GM23248 (cell line): ENCODE measurements around the gene C1QTNF6. TPM values are rescaled to one million over a fixed set of nuclear protein-coding genes. Genes with fewer than 3 reads are reported as not detected.

Source experiments
- DNase-seq: peaks from one replicate; pipeline ENCODE4 v3.0.0-alpha.2; 2015
- H2AFZ ChIP-seq: fragments of 200-600 bp; sonication (generic); 2 replicates; pipeline ENCODE4 v1.6.1; 2016; ENCODE audit warnings: antibody characterized with exemption
- H3F3A ChIP-seq: fragments of 200-600 bp; sonication (generic); 2 replicates; pipeline ENCODE4 v1.6.1; 2016; ENCODE audit warnings: mild to moderate bottlenecking, antibody characterized with exemption, mixed run types; ENCODE audit not compliant: insufficient read depth
- H3K27ac ChIP-seq: fragments of 200-600 bp; sonication (generic); 2 replicates; pipeline ENCODE4 v1.5.1; 2016; ENCODE audit warnings: mild to moderate bottlenecking
- H3K27me3 ChIP-seq: fragments of 200-600 bp; sonication (generic); replicated peaks from 2 replicates; pipeline ENCODE4 v1.6.1; 2016; ENCODE audit warnings: mild to moderate bottlenecking; ENCODE audit not compliant: insufficient read depth
- H3K36me3 ChIP-seq: fragments of 200-600 bp; sonication (generic); 2 replicates; pipeline ENCODE4 v1.6.1; 2016; ENCODE audit warnings: low read depth, mild to moderate bottlenecking
- H3K4me1 ChIP-seq: fragments of 200-600 bp; sonication (generic); 2 replicates; pipeline ENCODE4 v1.6.1; 2016; ENCODE audit warnings: mild to moderate bottlenecking; ENCODE audit not compliant: insufficient read depth
- H3K4me2 ChIP-seq: fragments of 200-600 bp; sonication (generic); one replicate; pipeline ENCODE4 v1.6.1; 2016; ENCODE audit warnings: mild to moderate bottlenecking; ENCODE audit not compliant: unreplicated experiment
- H3K4me3 ChIP-seq: fragments of 200-600 bp; sonication (generic); 2 replicates; pipeline ENCODE4 v1.5.1; 2016; ENCODE audit warnings: mild to moderate bottlenecking
- H3K79me2 ChIP-seq: fragments of 200-600 bp; sonication (generic); 2 replicates; pipeline ENCODE4 v1.6.1; 2016; ENCODE audit warnings: mild to moderate bottlenecking; ENCODE audit not compliant: insufficient read depth
- H3K9ac ChIP-seq: fragments of 200-600 bp; sonication (generic); 2 replicates; pipeline ENCODE4 v1.6.1; 2016; ENCODE audit warnings: mild to moderate bottlenecking
- H3K9me2 ChIP-seq: fragments of 200-600 bp; sonication (generic); 2 replicates; pipeline ENCODE4 v1.6.1; 2016; ENCODE audit warnings: mixed run types, mild to moderate bottlenecking, moderate library complexity; ENCODE audit not compliant: insufficient read depth
- H3K9me3 ChIP-seq: fragments of 200-600 bp; sonication (generic); one replicate; pipeline ENCODE4 v1.6.1; 2017; ENCODE audit warnings: low read depth
- H4K20me1 ChIP-seq: fragments of 200-600 bp; sonication (generic); 2 replicates; pipeline ENCODE4 v1.6.0; 2016; ENCODE audit not compliant: insufficient read depth
- EZH2 ChIP-seq: fragments of 200-600 bp; sonication (generic); IDR thresholded peaks from 2 replicates; pipeline ENCODE4 v1.6.1; 2018; ENCODE audit warnings: antibody characterized with exemption, mild to moderate bottlenecking; ENCODE audit not compliant: insufficient read depth, poor library complexity, severe bottlenecking
- EZH2phosphoT487 ChIP-seq: fragments of 200-600 bp; sonication (generic); IDR thresholded peaks from 2 replicates; pipeline ENCODE4 v1.6.1; 2018; ENCODE audit warnings: antibody characterized with exemption, moderate library complexity, mild to moderate bottlenecking, low read depth; ENCODE audit not compliant: insufficient read depth
- WGBS, 2 experiments: methylation state at CpG; one replicate each; pipeline ENCODE4 v1.1.6; 2015 to 2017; ENCODE audit warnings: low lambda C conversion rate in 2 of 2, low coverage in 1 of 2; ENCODE audit errors: missing lambda C conversion rate in 2 of 2; 5-methylcytosine and 5-hydroxymethylcytosine counted together
- in situ Hi-C: fragments of 300-500 bp; cut with MboI; formaldehyde crosslinking; loops from 2 replicates; pipeline ENCODE4 v1.15.0; 2020
- polyA plus RNA-seq: library from polyadenylated mRNA; unstranded; fragments of >200 nt; fragmentation: Nextera tagmentation; extraction: Ambion mirVana; gene quantifications from 2 replicates; pipeline ENCODE4 v1.2.1, GENCODE V29; 2016
- total RNA-seq: library from RNA; depleted of rRNA; stranded (reverse); fragments of >200 nt; shearing (Covaris generic); gene quantifications from 2 replicates; pipeline ENCODE4 v1.2.3, GENCODE V29; 2014

The C1QTNF6 gene
- total and polyA plus RNA-seq, 2 experiments from 2014 or later = 4.0 to 8.9 TPM

GRCh38 chr22:37206118-37206840 lies 18.2 kb upstream of the C1QTNF6 start:
- Histone ChIP-seq H3K4me2 (no peak overlapping the region), H3K4me1 (no peaks in the 10 kb centered on the region), H3K4me3 (no peak overlapping the region), H3K9me2 (no peaks in the 10 kb centered on the region), H3K9me3 (no peaks in the 10 kb centered on the region), H3K9ac (no peak overlapping the region), H4K20me1 (no peaks in the 10 kb centered on the region), H3K27me3 (no peaks in the 10 kb centered on the region), H3K36me3 (no peaks in the 10 kb centered on the region), H3K79me2 (no peaks in the 10 kb centered on the region), H3F3A (no peaks in the 10 kb centered on the region), H3K27ac (no peak overlapping the region), H2AFZ (no peak overlapping the region)
- WGBS, 2 experiments = 86 to 90% methylated on average over 10 to 16 of the region's 16 CpGs
- DNase-seq = no peak
- in situ Hi-C loops = no loop called here
- TF ChIP-seq EZH2phosphoT487 = no peak
- TF ChIP-seq EZH2 = no peak

GRCh38 chr22:37205046-37205445 lies 17.0 kb upstream of the C1QTNF6 start:
- Histone ChIP-seq H3K27ac (no peak overlapping the region), H4K20me1 (no peaks in the 10 kb centered on the region), H3K4me1 (no peaks in the 10 kb centered on the region), H3K9me3 (no peaks in the 10 kb centered on the region), H3K9ac (no peak overlapping the region), H2AFZ (no peak overlapping the region), H3K27me3 (no peaks in the 10 kb centered on the region), H3F3A (no peaks in the 10 kb centered on the region), H3K79me2 (no peaks in the 10 kb centered on the region), H3K4me2 (no peak overlapping the region), H3K9me2 (no peaks in the 10 kb centered on the region), H3K4me3 (no peak overlapping the region), H3K36me3 (no peaks in the 10 kb centered on the region)
- TF ChIP-seq EZH2 (no peak), EZH2phosphoT487 (no peak)
- 64 to 66% methylated on average over 5 of the region's 5 CpGs for WGBS, 2 experiments
- no peak for DNase-seq
- in situ Hi-C loops = no loop called here

GRCh38 chr22:37204045-37204655 lies 16.1 kb upstream of the C1QTNF6 start:
- Histone ChIP-seq H3K9ac (no peak overlapping the region), H3K4me1 (0 out of 2 replicates have a peak, but pooled peaks cover 3% of the 10 kb centered on the region), H4K20me1 (no peaks in the 10 kb centered on the region), H2AFZ (no peak overlapping the region), H3K27ac (no peak overlapping the region), H3K4me3 (no peak overlapping the region), H3K36me3 (no peaks in the 10 kb centered on the region), H3K4me2 (no peak overlapping the region), H3F3A (no peaks in the 10 kb centered on the region), H3K27me3 (no peaks in the 10 kb centered on the region), H3K79me2 (no peaks in the 10 kb centered on the region), H3K9me2 (no peaks in the 10 kb centered on the region), H3K9me3 (no peaks in the 10 kb centered on the region)
- no peak for DNase-seq
- in situ Hi-C loops = no loop called here
- 88 to 90% methylated on average over 5 of the region's 5 CpGs for WGBS, 2 experiments
- no peak for TF ChIP-seq EZH2phosphoT487
- no peak for TF ChIP-seq EZH2

GRCh38 chr22:37203354-37204044 lies 15.5 kb upstream of the C1QTNF6 start:
- Histone ChIP-seq H2AFZ (no peak overlapping the region), H3K36me3 (no peaks in the 10 kb centered on the region), H3K4me2 (no peak overlapping the region), H3K9me3 (no peaks in the 10 kb centered on the region), H3K79me2 (no peaks in the 10 kb centered on the region), H3K9me2 (no peaks in the 10 kb centered on the region), H4K20me1 (no peaks in the 10 kb centered on the region), H3K9ac (no peak overlapping the region), H3K4me1 (0 out of 2 replicates have a peak, but pooled peaks cover 3% of the 10 kb centered on the region), H3K4me3 (no peak overlapping the region), H3F3A (no peaks in the 10 kb centered on the region), H3K27me3 (no peaks in the 10 kb centered on the region), H3K27ac (no peak overlapping the region)
- in situ Hi-C loops = no loop called here
- WGBS, 2 experiments = 67 to 70% methylated on average over 16 of the region's 16 CpGs
- DNase-seq = no peak
- TF ChIP-seq EZH2 = no peak
